Astrocyte of the spinal cord (primary cell): ENCODE results near the gene TPP1.

Experiments used
- DNase-seq: peaks from one replicate; pipeline ENCODE4 v3.0.0; 2011; ENCODE audit warnings: low read depth, low spot score
- H3K4me3 ChIP-seq: 2 replicates; pipeline ENCODE4 v1.5.1; 2011; ENCODE audit warnings: low read depth, mild to moderate bottlenecking, low read length, moderate library complexity
- CTCF ChIP-seq: IDR thresholded peaks from 2 replicates; pipeline ENCODE4 v1.5.1; 2012; ENCODE audit warnings: low read depth, mild to moderate bottlenecking, low read length, inconsistent platforms
- in situ Hi-C: cut with HindIII; loops from 2 replicates; pipeline ENCODE4 v1.10.0; 2017; ENCODE audit warnings: low sequenced_read_pairs

Gene TPP1

GRCh38 chr11:6654281-6655019 is 35.2 kb upstream of the TPP1 start:
- in situ Hi-C loops, result no loop called here
- peak overlapping the region; percentile 52 for H3K4me3 ChIP-seq
- no peak for DNase-seq
- no peak for TF ChIP-seq CTCF

GRCh38 chr11:6653656-6654055 is 34.4 kb upstream of the TPP1 start:
- in situ Hi-C loops, result no loop called here
- TF ChIP-seq CTCF, result no peak
- no peak for DNase-seq

GRCh38 chr11:6653097-6653496 is 33.9 kb upstream of the TPP1 start:
- no peak overlapping the region for H3K4me3 ChIP-seq
- in situ Hi-C loops, result no loop called here
- no peak for TF ChIP-seq CTCF
- DNase-seq, result no peak

More at GRCh38 chr11:6653656-6654055, 34.4 kb upstream of the TPP1 start:
- no peak overlapping the region for H3K4me3 ChIP-seq

- in situ Hi-C loops, result no loop called here
- DNase-seq, result no peak
- TF ChIP-seq CTCF, result no peak
- no peak overlapping the region for H3K4me3 ChIP-seq
Observed at GRCh38 chr11:6652182-6652581, 33.0 kb upstream of the TPP1 start.

GRCh38 chr11:6650980-6651379 is 31.8 kb upstream of the TPP1 start:
- H3K4me3 ChIP-seq, result no peak overlapping the region
- DNase-seq, result no peak
- TF ChIP-seq CTCF, result no peak
- in situ Hi-C loops, result no loop called here

GRCh38 chr11:6650104-6650503 is 30.9 kb upstream of the TPP1 start:
- no peak for TF ChIP-seq CTCF
- no peak overlapping the region for H3K4me3 ChIP-seq
- no peak for DNase-seq
- in situ Hi-C loops, result no loop called here

GRCh38 chr11:6648501-6648900 is 29.3 kb upstream of the TPP1 start:
- TF ChIP-seq CTCF, result no peak
- no peak overlapping the region for H3K4me3 ChIP-seq
- DNase-seq, result no peak
- in situ Hi-C loops, result no loop called here
